ENCODE data around the gene MEF2A.

- TF ChIP-seq POLR2A (IDR thresholded peaks at IDR 0.05) (no peak), CTCF (IDR thresholded peaks at IDR 0.05) (no peak)
Observed at GRCh38 chr15:99722406-99722805, 156.6 kb downstream of the MEF2A start.
